GM23338 (cell line): ENCODE data around the gene LRRC73. TPM values are rescaled to one million over a fixed set of nuclear protein-coding genes. Genes with fewer than 3 reads are reported as not detected.

Source experiments
- ATAC-seq: fragments of 200-7000 bp; cut with Tn5 transposase; 3 replicates; pipeline ENCODE4 v1.9.1; 2020
- DNase-seq: peaks from one replicate; pipeline ENCODE4 v3.0.0-alpha.2; 2015; ENCODE audit warnings: low spot score
- H2AFZ ChIP-seq: fragments of 200-600 bp; sonication (generic); 2 replicates; pipeline ENCODE4 v1.8.0; 2016; ENCODE audit warnings: antibody characterized with exemption, mild to moderate bottlenecking, moderate library complexity
- H3F3A ChIP-seq: fragments of 200-600 bp; sonication (generic); replicated peaks from 2 replicates; pipeline ENCODE4 v1.8.0; 2017; ENCODE audit warnings: antibody characterized with exemption, mixed run types, low read depth
- H3K27ac ChIP-seq: fragments of 200-600 bp; sonication (generic); 2 replicates; pipeline ENCODE4 v1.6.1; 2016; ENCODE audit warnings: low read depth
- H3K27me3 ChIP-seq: fragments of 200-600 bp; sonication (generic); 2 replicates; pipeline ENCODE4 v1.8.0; 2016; ENCODE audit warnings: mild to moderate bottlenecking, mixed run types, moderate library complexity; ENCODE audit not compliant: insufficient read depth
- H3K36me3 ChIP-seq: fragments of 200-600 bp; sonication (generic); 2 replicates; pipeline ENCODE4 v1.8.0; 2016; ENCODE audit warnings: mild to moderate bottlenecking; ENCODE audit not compliant: insufficient read depth
- H3K4me1 ChIP-seq: fragments of 200-600 bp; sonication (generic); 2 replicates; pipeline ENCODE4 v1.8.0; 2016; ENCODE audit warnings: mild to moderate bottlenecking, moderate library complexity; ENCODE audit not compliant: insufficient read depth
- H3K4me2 ChIP-seq: fragments of 200-600 bp; sonication (generic); 2 replicates; pipeline ENCODE4 v1.7.1; 2017; ENCODE audit warnings: mixed run types
- H3K4me3 ChIP-seq: fragments of 200-600 bp; sonication (generic); 2 replicates; pipeline ENCODE4 v1.6.1; 2016; ENCODE audit warnings: mixed run types
- H3K79me2 ChIP-seq: fragments of 200-600 bp; sonication (generic); replicated peaks from 2 replicates; pipeline ENCODE4 v1.8.0; 2017; ENCODE audit warnings: mild to moderate bottlenecking; ENCODE audit not compliant: insufficient read depth
- H3K9me2 ChIP-seq: fragments of 200-600 bp; sonication (generic); 2 replicates; pipeline ENCODE4 v1.8.0; 2017; ENCODE audit not compliant: insufficient read depth
- H4K20me1 ChIP-seq: fragments of 200-600 bp; sonication (generic); replicated peaks from 2 replicates; pipeline ENCODE4 v1.8.0; 2017; ENCODE audit warnings: mild to moderate bottlenecking; ENCODE audit not compliant: insufficient read depth
- H3K27ac Mint-ChIP-seq: 2 replicates; pipeline ENCODE4 v1.8.0; 2020; ENCODE audit warnings: inconsistent platforms, mild to moderate bottlenecking, moderate library complexity, mixed read lengths
- H3K27me3 Mint-ChIP-seq: 3 replicates; pipeline ENCODE4 v1.8.0; 2022; ENCODE audit warnings: low read depth, mild to moderate bottlenecking, moderate library complexity, mixed read lengths, inconsistent platforms; ENCODE audit not compliant: insufficient read depth, poor library complexity
- H3K36me3 Mint-ChIP-seq: 3 replicates; pipeline ENCODE4 v1.8.0; 2021; ENCODE audit warnings: low read depth, mild to moderate bottlenecking, inconsistent platforms, moderate library complexity, mixed read lengths
- H3K4me1 Mint-ChIP-seq: 3 replicates; pipeline ENCODE4 v1.8.0; 2020; ENCODE audit warnings: mild to moderate bottlenecking, inconsistent platforms, mixed read lengths
- H3K4me3 Mint-ChIP-seq: 3 replicates; pipeline ENCODE4 v1.8.0; 2021; ENCODE audit warnings: moderate library complexity, mild to moderate bottlenecking, inconsistent platforms, mixed read lengths
- H3K9me3 Mint-ChIP-seq: 3 replicates; pipeline ENCODE4 v1.8.0; 2020; ENCODE audit warnings: moderate library complexity, mild to moderate bottlenecking, inconsistent platforms, mixed read lengths
- CREB1 ChIP-seq: fragments of 250-450 bp; sonication (Bioruptor Pico); IDR thresholded peaks from 2 replicates; pipeline ENCODE4 v1.5.0; 2020; ENCODE audit warnings: low read depth, mild to moderate bottlenecking, moderate library complexity
- EZH2 ChIP-seq: fragments of 200-600 bp; sonication (generic); IDR thresholded peaks from one replicate; pipeline ENCODE4 v1.8.0; 2017; ENCODE audit warnings: antibody characterized with exemption, mild to moderate bottlenecking, low read depth; ENCODE audit not compliant: unreplicated experiment
- EZH2phosphoT487 ChIP-seq: fragments of 200-600 bp; sonication (generic); IDR thresholded peaks from one replicate; pipeline ENCODE4 v1.8.1; 2018; ENCODE audit warnings: antibody characterized with exemption; ENCODE audit not compliant: unreplicated experiment
- NANOG ChIP-seq: IDR thresholded peaks from 2 replicates; pipeline ENCODE4 v1.6.1; 2016; ENCODE audit warnings: antibody characterized with exemption, borderline replicate concordance
- STAT1 ChIP-seq: IDR thresholded peaks from one replicate; pipeline ENCODE4 v1.6.1; 2016; ENCODE audit warnings: antibody characterized with exemption; ENCODE audit not compliant: unreplicated experiment
- ZNF114 ChIP-seq: fragments of 250-450 bp; sonication (Bioruptor Pico); IDR thresholded peaks from 2 replicates; pipeline ENCODE4 v1.5.0; 2020; ENCODE audit warnings: mild to moderate bottlenecking, moderate library complexity
- ZNF331 ChIP-seq: fragments of 250-450 bp; sonication (Bioruptor Pico); IDR thresholded peaks from 2 replicates; pipeline ENCODE4 v1.5.0; 2020; ENCODE audit warnings: low read depth, mild to moderate bottlenecking, moderate library complexity
- polyA plus RNA-seq: library from polyadenylated mRNA; unstranded; fragments of >200 nt; fragmentation: Nextera tagmentation; extraction: Ambion mirVana; gene quantifications from 2 replicates; pipeline ENCODE4 v1.2.1, GENCODE V29; 2016
- total RNA-seq: library from RNA; depleted of rRNA; stranded (reverse); fragments of >200 nt; shearing (Covaris generic); gene quantifications from 2 replicates; pipeline ENCODE4 v1.2.3, GENCODE V29; 2014
- TF ChIP-seq, protein P1 (sequence below), 2 experiments: fragments of 200-600 bp in 1 of 2; sonication (generic) in 1 of 2; conservative IDR thresholded peaks; 2 replicates each; pipeline versions ENCODE4 v1.5.1 to v1.6.1; 2016 to 2017; ENCODE audit warnings: antibody characterized with exemption in 2 of 2, low read depth in 2 of 2, mild to moderate bottlenecking in 2 of 2, moderate library complexity in 1 of 2
- TF ChIP-seq, protein P2 (sequence below): IDR thresholded peaks from one replicate; pipeline ENCODE4 v1.6.1; 2018; ENCODE audit warnings: antibody characterized with exemption; ENCODE audit not compliant: unreplicated experiment
- TF ChIP-seq, protein P3 (sequence below): IDR thresholded peaks from 2 replicates; pipeline ENCODE4 v1.6.1; 2016; ENCODE audit warnings: antibody characterized with exemption

Gene LRRC73
- total and polyA plus RNA-seq, 2 experiments from 2014 or later, result 0.26 to 0.59 TPM

DNA sequence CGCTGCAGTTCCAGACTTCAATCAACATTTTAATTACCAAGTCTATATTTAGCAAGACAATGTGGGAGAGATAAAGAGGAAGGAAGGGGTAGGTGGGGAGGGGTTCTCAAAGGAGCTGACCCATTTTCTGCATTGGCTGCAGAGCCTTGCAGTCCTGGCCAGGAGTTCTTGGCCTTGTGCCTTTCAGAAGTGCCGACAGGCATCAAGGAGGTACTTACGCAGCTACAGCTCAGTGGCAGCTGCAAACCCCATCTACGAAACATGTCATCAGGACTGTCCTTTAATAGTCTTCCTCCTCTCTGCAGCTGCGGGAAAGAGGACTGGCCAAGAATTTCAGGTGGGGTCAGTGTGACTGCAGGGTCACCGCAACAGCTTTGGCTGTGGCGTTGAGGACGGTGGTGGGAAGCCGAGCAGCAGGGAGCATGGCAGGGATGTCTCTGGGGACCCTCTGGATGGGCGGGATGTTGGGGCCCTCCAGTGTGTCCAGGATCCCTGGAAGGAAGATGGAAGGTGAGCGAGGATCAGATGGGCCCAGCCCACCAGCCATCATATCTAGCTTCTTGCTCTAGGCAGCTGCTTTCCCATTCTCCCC, 1.8 kb upstream of the LRRC73 start:
- Histone ChIP-seq H3K9me2 (no peaks in the 10 kb centered on the region), H3K27me3 (peaks cover 26% of the 10 kb centered on the region), H2AFZ (no peak overlapping the region), H4K20me1 (peaks cover 3% of the 10 kb centered on the region), H3K36me3 (peaks cover 24% of the 10 kb centered on the region), H3K27ac (peak overlapping the region; percentile 55; the same call in 1 of the 2 replicates), H3K79me2 (peaks cover 24% of the 10 kb centered on the region), H3K4me1 (peaks cover 18% of the 10 kb centered on the region), H3F3A (peaks cover 15% of the 10 kb centered on the region; the same call in 1 of the 2 replicates), H3K4me3 (peak overlapping the region; percentile 3; the same call in 1 of the 2 replicates), H3K4me2 (no peak overlapping the region)
- Mint-ChIP-seq H3K4me3 (peak overlapping the region; percentile 22; the same call in 2 of the 3 replicates), H3K27ac (peak overlapping the region; percentile 11; the same call in 1 of the 2 replicates), H3K9me3 (peaks cover 3% of the 10 kb centered on the region; the same call in 2 of the 3 replicates), H3K4me1 (peaks cover 44% of the 10 kb centered on the region), H3K27me3 (peaks cover 39% of the 10 kb centered on the region), H3K36me3 (peaks cover 44% of the 10 kb centered on the region)
- ATAC-seq (no peak), DNase-seq (no peak)
- TF ChIP-seq, protein P1, sequence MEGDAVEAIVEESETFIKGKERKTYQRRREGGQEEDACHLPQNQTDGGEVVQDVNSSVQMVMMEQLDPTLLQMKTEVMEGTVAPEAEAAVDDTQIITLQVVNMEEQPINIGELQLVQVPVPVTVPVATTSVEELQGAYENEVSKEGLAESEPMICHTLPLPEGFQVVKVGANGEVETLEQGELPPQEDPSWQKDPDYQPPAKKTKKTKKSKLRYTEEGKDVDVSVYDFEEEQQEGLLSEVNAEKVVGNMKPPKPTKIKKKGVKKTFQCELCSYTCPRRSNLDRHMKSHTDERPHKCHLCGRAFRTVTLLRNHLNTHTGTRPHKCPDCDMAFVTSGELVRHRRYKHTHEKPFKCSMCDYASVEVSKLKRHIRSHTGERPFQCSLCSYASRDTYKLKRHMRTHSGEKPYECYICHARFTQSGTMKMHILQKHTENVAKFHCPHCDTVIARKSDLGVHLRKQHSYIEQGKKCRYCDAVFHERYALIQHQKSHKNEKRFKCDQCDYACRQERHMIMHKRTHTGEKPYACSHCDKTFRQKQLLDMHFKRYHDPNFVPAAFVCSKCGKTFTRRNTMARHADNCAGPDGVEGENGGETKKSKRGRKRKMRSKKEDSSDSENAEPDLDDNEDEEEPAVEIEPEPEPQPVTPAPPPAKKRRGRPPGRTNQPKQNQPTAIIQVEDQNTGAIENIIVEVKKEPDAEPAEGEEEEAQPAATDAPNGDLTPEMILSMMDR (conservative IDR thresholded peaks at IDR 0.05; ENCODE audit: low read depth in 2 of 2), result no peak
- TF ChIP-seq, protein P2, sequence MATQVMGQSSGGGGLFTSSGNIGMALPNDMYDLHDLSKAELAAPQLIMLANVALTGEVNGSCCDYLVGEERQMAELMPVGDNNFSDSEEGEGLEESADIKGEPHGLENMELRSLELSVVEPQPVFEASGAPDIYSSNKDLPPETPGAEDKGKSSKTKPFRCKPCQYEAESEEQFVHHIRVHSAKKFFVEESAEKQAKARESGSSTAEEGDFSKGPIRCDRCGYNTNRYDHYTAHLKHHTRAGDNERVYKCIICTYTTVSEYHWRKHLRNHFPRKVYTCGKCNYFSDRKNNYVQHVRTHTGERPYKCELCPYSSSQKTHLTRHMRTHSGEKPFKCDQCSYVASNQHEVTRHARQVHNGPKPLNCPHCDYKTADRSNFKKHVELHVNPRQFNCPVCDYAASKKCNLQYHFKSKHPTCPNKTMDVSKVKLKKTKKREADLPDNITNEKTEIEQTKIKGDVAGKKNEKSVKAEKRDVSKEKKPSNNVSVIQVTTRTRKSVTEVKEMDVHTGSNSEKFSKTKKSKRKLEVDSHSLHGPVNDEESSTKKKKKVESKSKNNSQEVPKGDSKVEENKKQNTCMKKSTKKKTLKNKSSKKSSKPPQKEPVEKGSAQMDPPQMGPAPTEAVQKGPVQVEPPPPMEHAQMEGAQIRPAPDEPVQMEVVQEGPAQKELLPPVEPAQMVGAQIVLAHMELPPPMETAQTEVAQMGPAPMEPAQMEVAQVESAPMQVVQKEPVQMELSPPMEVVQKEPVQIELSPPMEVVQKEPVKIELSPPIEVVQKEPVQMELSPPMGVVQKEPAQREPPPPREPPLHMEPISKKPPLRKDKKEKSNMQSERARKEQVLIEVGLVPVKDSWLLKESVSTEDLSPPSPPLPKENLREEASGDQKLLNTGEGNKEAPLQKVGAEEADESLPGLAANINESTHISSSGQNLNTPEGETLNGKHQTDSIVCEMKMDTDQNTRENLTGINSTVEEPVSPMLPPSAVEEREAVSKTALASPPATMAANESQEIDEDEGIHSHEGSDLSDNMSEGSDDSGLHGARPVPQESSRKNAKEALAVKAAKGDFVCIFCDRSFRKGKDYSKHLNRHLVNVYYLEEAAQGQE, result no peak
- TF ChIP-seq, protein P3, sequence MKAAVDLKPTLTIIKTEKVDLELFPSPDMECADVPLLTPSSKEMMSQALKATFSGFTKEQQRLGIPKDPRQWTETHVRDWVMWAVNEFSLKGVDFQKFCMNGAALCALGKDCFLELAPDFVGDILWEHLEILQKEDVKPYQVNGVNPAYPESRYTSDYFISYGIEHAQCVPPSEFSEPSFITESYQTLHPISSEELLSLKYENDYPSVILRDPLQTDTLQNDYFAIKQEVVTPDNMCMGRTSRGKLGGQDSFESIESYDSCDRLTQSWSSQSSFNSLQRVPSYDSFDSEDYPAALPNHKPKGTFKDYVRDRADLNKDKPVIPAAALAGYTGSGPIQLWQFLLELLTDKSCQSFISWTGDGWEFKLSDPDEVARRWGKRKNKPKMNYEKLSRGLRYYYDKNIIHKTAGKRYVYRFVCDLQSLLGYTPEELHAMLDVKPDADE, result no peak
- TF ChIP-seq EZH2phosphoT487 (no peak), NANOG (no peak), ZNF331 (no peak), ZNF114 (CRISPR knock-in tag) (no peak), EZH2 (no peak), CREB1 (CRISPR knock-in tag) (no peak), STAT1 (no peak)
